CD1c-positive myeloid dendritic cell (primary cell): Measurements from ENCODE around the gene TRAPPC3.
A peak's percentile ranks its signal among the peaks of the same experiment; 100 is the strongest.

ENCODE experiments used
- DNase-seq: peaks from one replicate; pipeline ENCODE4 v3.0.0-alpha.2; 2016; ENCODE audit errors: extremely low spot score

TRAPPC3 gene

DNA sequence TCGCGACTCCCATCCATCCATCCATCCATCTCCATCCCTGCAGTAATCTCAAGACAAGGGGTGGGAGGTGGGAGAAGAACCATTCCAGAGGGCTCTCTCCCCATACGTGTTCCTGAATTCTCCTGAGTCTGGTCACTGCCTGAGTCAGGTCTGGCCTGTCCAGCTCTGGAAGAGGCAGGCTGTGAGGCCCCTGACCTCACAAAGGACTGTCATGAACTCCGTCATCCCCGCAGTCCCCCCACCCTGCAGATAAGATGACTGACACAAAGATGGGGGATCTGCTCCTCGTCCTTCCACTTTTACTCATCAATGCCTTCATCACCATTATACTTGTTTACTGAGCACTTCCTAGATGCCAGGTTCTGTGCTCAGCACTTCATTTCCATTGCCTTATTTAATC lies 5.0 kb upstream of the TRAPPC3 start:
- DNase-seq, result no peak

DNA sequence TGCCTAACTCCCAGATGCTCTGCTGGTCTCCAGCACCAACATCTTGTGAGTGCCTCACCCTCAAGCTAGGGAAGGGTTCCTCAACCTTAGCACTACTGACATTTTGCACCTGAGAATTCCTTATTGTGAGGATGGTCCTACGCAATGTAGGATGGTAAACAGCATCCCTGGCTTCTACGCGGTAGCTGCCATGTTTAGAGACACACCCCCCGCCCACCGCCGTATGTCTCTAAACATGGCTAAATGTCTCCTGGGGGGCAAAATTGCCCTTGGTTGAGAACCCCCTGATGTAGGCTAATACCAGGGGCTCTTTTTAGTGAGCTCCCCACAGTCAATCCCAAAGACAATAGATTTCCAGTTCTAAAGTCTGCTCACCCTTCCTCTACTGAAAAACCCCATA lies 4.2 kb upstream of the TRAPPC3 start:
- no peak for DNase-seq

DNA sequence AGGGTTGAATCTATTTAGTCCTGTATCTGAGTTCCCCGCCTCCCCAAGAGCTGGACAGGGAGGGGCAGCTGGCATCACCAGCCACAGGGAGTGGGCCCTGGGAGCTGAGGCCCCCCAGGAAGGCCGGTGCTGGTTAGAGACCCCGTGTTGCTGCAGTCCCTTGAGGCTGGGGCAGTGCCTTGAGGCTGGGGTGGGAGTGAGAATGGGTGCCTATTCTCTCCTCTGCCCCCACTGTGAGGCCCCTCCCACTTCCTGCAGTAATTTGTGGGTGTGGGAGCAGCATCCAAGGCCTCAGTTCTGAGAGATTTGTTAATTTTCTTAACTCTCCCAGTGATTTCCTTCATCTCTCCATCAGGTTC lies 2.5 kb upstream of the TRAPPC3 start:
- DNase-seq, result peak; percentile 63

DNA sequence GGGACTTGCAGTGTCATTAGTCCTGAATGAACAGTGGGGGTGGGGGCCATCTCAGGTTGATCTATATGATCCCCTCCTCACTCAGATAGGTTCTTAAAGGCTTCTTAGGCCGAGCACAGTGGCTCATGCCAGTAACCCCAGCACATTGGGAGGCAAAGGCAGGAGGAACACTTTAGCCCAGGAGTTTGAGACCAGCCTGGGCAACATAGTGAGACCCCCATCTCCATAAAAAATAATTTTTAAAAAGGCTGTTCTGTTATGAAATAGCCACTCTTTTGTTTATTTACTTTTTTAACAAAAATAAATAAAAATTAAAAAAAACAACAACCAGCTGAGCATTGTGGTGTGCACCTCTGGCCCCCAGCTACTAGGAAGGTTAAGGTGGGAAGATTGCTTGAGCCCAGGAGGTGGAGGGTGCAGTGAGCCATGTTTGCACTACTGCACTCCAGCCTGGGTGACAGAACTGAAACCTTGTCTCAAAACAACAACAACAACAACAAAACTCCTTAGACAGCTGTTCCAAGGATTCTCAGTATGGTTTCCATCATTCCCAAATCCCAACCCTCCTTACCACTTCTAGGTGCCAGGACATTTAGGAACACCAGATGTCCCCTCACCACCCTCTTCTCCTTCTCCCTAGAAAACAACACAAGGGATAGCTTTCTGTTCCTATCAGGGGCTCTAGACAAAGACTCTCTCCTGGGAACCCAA lies 2.0 kb upstream of the TRAPPC3 start:
- no peak for DNase-seq

DNA sequence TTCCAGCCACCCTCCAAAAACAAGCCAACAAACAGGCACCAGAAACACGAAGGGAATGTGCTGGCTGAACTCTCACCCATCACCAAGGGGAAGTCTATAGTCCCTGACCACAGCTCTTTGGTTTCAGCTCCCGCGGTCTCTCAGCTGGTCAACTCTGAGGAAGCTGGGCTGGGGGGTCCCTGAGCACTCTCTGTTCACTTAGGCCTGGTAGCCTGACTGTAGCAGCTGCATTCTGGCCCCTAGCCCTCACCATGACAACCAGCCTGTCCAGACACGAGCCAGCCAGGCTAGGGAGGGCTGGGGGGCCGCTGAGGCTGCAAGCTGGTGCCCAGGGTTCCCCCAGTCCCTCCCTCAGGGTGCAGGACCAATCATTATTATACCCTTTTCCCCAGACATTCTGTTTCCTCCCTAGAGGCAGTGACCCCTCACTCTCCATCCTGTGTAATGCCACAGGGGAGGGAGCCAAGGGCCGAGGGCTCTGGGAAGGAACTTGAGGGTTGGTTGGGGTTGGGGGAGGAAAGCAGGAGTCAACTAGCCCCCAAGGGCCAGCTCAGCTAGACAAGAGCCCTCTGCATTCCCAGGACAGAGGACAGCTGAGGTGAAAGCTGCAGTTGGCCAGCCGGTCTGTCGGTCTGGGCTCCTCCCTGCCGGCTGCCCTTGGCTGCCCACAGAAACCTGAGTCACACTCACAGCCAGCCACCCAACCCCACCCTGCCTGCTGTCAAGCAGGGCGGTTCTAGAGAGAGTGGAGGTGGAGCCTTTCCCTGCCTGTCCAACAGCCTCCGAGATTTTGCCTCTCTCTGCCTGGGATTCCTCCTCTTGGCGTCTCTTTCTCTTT lies 1.2 kb upstream of the TRAPPC3 start:
- DNase-seq, result peak; percentile 93

DNA sequence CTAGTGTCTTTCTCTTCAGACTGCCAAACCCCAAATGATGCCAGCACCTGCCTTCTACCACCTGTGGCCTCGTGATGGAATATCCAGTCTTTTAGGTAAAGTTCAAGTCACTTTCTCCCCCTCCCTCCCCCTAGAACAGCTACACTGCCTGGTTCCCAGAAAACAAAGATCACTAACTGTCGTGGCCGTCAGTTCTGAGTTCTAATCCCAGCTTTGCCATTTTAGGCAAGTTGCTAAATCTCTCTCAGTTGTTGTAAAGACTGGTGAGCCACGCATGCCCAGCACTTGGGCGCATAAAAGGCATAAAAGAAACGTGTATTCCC lies 648 bp upstream of the TRAPPC3 start:
- no peak for DNase-seq

DNA sequence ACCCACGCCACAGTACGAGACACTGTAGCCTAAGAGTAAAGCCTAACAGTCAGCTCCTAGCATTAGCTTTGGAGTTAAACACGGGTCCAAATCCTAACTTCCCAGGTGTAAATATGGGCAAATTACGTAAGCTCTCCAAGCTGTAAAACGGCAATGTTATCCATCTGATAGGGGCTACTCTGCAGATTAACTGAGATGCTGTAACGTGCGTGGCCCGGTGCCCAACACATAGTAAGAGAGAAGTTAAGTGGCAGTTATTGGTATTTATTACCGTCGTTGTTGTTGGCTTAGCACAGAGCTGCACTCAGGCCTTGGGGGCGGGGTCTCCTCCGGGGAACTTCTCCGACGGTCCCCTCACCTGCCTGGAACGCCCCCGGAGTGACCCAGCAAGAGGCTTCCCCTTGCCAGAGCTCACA lies 457 bp downstream of the TRAPPC3 start:
- DNase-seq, result no peak

DNA sequence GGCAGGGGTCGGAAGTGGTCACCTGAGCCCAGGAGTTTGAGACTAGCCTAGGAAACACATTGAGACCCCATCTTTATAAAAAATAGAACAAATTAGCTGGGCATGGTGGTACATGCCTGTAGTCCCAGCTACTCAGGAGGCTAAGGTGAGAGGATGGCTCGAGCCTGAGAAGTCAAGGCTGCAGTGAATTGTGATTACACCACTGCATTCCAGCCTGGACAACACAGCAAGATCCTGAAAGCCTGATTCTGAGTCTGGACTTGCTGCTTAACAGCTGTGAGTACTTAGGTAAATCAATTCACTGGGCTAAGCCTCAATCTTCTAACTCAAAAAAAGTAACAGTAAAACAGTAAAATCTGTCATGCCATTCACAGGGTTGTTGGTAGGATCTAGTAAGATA lies 4.9 kb downstream of the TRAPPC3 start:
- DNase-seq, result no peak

DNA sequence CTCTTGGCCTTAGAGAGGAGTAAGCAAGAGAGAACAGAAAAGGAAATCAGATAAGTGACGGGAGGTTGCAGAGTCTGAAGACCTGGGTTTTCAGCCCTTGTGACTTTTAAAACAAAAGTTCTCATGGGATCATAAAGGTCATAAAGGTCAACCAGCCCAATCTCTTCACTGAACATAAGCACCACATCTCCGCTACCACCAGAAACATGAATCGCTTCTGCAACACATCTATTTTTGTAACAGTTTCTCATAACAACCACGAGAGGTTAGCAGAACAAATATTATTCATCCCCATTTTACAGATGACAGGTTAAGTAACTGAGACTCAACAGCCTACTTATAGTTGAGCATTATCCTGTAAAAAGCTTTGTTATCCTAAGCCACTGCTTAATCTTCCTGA lies 5.9 kb downstream of the TRAPPC3 start:
- DNase-seq, result no peak

DNA sequence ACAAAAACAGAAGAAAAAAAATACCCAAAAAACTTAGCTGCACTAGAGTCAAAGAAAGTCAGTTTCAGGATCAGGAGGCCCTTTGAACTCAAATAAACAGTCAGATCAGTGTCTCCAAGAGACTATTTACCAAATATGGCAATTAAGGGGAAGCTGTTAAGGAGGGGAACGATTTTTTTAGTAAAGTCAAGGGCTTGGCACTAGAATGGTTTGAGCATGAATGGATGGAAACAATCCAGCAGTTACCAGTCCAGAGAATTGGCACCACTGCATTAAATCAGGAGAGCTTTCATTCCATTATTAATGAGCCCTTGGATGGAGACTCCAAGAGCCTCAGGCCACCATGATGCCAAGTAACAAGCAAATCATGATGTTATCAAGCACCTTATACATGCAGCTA lies 7.2 kb downstream of the TRAPPC3 start:
- peak; percentile 18 for DNase-seq

DNA sequence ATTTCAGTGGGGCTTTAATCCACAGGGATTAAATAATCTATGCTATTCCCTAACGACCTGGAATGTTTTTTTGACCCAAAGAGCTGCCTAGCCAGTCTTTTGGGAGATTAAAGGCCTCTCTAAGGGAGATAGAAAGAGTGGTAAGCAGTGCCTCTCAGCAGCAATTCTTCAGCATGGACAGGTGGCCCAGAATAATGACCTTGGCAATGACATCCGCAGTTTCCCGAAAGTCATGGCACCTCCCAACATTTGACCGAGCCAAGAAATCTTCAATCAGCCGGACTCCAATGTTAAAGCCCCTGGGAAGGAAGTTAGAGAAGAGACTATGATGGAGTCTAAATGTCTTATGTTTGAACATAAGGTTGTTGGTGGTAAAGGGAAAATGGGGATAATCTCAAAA lies 9.8 kb downstream of the TRAPPC3 start:
- DNase-seq, result no peak

DNA sequence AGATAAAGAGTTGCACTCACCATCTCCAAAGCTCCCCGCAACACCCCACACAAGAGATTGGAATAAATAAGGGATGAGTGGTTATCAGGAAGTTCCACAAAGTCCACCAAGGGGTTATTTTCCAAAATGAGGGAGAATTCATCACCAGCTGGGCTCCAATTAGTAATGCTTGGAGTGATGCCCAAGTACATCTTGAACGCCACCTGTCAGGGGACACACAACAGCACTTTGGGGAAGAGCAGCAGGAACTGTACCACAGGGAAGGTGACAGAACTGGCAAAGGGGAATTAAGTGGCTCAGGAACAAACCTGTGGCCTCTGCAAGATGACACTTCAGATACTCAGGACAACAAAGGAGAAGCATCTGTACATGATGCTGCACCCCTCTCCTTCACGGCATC lies 11.5 kb downstream of the TRAPPC3 start:
- DNase-seq, result no peak

DNA sequence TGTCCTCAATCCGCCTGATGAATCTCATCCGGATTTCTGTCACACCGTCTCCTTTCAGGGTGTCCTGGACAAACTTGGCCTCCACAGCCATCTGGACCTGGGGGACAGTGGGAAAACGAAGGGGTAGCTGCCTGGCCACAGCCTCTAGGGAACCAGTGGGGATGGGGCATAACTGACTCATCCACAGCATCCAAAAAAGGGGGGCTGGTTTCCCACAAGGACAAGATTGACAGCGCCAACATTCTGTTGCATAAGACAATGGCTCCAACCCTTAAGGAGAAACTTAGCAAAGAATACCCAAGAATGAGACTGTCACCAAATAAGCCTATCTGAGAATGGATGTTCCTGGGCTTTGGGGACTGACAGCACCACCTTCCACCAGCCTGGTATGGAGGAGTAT lies 12.1 kb downstream of the TRAPPC3 start:
- no peak for DNase-seq

DNA sequence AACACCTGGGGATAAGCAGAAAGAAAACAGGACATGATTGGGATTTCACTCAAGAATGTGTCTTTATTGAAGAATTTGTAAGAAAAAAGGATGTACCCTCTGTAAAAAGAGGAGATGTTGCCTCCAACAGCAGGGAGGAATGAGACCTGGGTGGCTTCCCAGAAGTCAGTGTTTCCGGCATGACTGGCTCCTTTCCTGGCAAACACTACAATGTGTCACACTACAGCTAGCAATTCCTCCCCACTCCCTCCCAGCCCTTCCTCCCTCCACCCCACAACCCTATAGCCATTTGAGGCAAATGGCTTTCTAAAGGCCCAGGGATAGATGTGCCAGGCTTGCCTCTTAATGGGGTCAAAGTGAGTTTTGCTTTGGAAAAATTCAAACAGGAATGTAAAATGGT lies 12.8 kb downstream of the TRAPPC3 start:
- no peak for DNase-seq

DNA sequence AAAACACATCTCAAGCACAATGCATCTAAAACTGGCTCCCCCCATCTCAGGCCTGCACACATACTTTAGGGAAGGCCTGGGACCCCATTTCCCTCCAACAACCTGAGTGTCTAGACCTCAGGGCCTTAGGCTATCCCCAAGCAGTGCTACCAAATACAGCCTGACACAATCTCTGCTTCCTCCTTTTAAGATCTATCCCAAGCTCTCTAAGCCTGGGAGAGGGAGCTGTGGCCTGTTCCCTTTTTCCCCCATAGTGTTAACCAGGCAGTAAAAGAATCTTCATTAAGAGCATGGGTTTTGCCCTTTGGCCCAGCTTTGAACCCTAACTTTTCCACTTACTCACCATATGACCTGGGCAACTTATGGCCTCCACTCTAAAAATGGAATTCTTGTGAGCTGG lies 13.5 kb downstream of the TRAPPC3 start:
- DNase-seq, result peak; percentile 31

DNA sequence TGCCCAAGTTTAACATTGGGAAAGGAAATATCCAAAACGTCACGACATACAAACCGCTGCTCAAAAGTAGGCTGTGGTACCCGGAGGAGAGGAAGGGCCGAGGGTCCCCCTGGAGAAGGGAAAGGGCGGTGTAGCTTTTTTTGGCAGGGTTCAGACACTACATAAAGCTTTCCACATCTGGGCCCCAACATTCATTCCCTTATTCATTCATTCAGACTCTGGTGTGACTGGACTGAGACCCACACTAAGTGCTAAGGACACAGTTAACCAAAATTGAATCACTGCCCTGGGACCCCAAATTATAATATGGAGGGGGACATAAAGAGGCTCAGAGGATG lies 14.0 kb downstream of the TRAPPC3 start:
- no peak for DNase-seq

DNA sequence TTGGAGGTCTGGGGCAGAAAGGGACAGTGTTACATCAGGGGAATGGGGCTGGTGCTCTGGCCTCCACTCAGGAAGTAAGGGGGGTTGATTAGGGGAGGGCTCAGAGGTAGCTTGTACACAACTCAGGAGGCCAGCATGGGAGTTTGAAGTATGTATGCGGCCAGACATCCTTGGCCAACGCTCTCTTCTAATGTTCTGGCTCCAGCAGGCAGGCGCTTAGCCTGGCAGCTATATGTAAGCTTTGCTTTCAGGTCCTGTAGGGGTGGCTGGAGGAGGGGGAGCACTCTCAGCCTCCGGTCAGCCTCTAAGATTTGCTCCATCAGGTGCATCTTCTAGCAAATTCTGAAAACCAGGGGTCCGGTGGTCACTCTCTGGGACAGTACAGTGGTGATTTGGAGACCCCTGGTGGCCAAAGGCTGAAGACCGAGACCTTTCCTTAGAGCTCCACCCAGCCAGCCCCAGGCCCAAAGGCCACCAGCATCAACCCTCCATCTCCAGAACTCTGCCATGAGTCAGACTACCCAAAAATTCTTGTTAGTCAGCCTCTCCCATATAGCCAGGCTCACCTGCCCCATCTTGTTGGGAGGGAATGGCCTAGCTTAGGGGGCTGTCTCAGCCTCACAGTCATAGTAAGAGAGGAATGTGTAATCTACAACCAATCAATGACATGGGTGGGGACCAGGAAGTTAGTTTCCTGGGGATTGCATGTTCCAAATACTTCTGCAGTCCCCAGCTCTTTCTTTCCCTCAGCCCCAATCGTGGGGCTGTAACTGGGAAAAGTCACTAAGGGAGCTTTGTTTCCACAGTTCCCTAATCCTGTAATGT lies 14.6 kb downstream of the TRAPPC3 start:
- DNase-seq, result peak; percentile 47

DNA sequence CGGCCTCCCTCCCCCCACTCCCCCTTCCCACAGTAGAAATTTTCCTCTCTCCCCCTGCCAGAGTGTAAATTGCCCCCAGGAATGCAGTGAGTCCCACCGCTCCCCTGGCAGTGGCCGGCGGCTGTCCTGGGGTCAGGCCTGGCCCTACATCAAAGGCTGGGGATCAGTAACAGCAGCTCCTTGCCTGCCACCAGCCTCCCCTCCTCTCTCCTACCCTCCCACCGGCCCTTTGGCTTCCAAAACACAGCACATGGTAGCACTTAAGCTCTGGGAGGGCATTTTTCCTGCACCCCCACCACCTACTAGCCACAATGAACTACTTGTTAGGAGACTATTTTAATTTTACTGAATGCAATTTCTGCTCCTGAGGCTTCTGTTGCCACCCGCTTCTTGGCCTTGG lies 15.3 kb downstream of the TRAPPC3 start:
- no peak for DNase-seq

DNA sequence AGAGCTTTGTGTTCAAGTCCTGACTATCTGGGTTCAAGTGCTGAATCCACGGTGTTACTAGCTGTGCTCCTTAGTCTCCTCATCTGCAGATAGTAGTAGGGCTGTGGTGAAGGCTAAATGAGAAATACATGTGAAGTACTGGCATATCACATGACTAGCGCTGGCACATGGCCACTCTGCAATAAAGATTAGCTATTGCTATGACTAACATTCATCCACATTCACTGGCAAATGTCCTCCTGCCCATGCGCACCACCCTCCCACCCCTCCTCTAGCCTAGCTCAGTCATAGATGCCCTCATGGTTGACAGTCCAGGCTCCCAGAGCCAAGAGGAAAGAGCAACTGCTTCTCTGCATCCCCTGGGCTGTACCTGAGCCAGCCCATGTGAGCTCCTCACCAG lies 15.8 kb downstream of the TRAPPC3 start:
- DNase-seq, result peak; percentile 30

DNA sequence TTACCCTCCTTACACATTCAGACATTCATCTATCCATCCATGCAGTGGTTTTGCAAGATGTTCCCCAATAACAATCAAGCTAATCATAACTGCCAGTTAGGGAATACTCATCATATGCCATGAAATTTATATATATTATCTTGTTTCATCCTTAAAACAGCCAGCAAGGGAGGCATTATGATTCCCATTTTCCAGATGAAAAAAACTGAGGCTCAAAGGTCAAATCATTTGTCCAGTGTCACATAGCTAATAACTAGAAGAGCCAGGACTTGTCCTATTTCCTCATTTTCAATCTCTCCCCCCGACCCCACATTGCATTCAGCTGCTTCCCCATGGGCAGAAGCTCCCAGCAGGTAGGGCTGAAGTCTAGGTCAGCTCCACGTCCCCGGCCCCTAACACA lies 17.3 kb downstream of the TRAPPC3 start:
- DNase-seq, result no peak

DNA sequence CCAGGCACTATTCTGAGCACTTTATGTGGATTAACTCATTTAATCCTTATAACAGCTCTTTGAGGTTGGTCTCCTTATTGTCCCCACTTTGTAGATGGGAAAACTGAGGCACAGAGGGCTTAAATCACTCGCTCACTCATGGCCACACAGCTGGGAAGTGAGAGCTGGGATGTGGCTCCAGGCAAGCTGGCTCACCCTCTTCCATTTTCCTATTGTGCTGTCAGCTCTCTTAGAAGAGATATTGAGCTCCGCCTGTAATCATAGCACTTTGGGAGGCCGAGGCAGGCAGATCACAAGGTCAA lies 20.4 kb downstream of the TRAPPC3 start:
- no peak for DNase-seq

DNA sequence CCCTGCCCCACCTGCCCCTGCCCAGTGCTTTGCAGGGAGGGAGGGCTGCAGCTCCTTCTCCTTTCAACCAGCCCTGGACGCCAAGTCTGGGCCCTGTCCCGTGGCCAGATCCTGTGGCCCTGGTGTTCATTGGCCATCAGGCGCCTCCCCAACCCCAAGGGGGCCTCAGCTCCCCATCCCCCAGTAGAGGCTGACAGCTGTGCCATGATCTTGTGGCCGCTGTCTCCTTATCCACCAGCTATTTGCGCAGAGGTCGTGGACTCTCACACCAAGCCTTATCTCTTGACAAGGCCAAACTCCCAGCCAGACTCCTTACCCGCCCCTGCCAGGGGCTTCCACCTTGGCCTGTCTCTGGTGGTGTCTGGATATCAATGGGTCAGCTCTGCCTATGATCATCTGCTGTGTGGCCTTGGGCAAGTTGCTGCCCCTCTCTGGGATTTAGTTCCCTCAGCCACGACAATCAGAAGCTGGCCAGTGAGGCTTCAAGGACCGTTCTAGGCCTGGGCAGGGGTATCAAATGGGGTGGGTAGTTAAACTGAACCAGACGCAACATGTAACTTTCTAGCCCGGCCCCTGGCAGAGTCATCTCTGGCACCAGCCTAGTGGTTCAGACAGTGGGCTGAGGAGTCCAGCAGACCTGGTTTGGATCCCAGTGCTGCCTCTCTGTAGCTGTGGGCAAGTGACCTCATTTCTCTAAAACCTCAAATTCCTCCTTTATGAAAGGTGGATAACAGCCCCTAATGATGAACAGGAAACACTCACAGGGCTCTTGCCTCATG lies 21.0 kb downstream of the TRAPPC3 start:
- DNase-seq, result no peak
